Activated CD8-positive, alpha-beta memory T cell treated with anti-CD3 and anti-CD28 coated beads, Interleukin-2, amount 50 U/mL, for 1 hour (primary cell): ENCODE results near the gene KCNK6.
"Not testable (repeated sequence)": the region's sequence is repeated elsewhere in the genome, so short reads cannot be mapped to it uniquely, and the experiment has no call there.

Experiments
- DNase-seq: peaks from one replicate; pipeline ENCODE4 v3.0.0-alpha.2; 2020; ENCODE audit errors: extremely low read depth

The KCNK6 gene

DNA sequence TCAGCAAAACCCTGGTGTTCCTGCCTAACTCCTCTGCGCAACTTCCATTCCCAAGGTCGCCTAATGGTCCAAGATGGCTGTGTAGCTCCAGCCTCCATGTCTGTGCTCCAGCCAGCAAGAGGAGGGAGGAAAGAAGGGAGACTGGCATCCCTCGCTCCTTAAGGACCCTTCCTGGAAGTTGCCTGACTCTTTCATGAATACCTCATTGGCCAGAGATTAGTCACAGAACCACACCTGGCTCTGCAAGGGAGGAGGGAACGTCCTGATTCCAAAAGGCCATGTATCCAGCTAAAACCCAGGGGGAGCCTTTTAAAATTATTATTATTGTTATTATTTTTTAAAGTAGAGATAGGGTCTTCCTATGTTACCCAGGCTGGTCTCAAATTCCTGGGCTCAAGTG lies 4.8 kb downstream of the KCNK6 start:
- DNase-seq = no peak

GRCh38 chr19:38326591-38326990 lies 6.9 kb downstream of the KCNK6 start:
- no peak for DNase-seq

GRCh38 chr19:38329651-38330050 lies 10.0 kb downstream of the KCNK6 start:
- DNase-seq = no peak

DNA sequence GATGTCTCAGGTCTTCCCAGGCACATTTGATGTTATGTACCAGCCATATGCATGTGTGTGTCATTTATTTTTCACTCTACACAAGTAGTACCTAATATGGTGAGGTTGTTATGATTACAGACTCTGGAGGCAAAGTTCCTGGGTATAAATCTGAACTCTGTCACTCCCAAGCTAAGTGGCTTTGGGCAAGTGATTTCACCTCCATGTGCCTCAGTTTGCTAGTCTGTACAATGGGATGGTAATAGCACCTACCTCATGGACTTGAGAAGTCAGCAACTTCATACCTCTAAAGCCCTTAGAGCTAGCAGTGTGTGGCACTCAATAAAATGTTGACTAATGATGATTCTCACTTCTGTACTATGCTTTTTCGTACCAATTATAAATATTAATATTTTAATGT lies 12.1 kb downstream of the KCNK6 start:
- DNase-seq = no peak

DNA sequence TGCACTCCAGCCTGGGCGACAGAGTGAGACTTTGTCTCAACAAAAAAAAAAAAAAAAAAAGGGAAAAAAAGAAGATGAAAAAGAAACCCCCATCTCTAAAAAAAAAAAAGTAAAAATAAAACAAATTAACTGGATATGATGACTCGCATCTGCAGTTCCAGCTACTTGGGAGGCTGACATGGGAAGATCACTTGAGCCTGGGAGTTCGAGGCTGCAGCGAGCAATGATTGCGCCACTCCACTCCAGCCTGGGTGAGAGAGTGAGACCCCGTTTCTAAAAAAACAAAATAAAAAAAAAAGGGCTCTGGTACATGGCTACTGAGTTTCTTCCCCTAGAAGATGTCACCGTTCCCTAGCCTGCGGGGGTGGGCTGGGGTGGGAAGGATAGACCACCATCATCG lies 13.6 kb downstream of the KCNK6 start:
- no peak for DNase-seq

- DNase-seq = peak; percentile 84
These were observed 16.4 kb downstream of the KCNK6 start for GRCh38 chr19:38335949-38336637.

- peak; percentile 80 for DNase-seq
These were observed 17.2 kb downstream of the KCNK6 start for GRCh38 chr19:38336638-38337359.

DNA sequence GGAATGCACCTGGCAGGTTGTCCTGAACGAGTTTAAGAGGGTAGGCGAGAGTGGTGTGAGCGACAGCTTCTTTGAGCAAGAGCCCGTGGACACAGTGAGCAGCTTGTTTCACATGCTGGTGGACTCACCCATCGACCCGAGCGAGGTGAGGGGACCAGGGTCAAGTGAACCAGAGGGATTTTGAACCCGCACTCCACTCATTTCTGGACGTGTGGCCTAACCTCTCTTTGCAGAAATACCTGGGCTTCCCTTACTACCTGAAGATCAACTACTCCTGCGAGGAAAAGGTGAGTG lies 17.7 kb downstream of the KCNK6 start:
- DNase-seq = no peak

GRCh38 chr19:38339011-38339410 lies 19.4 kb downstream of the KCNK6 start:
- DNase-seq = not testable (repeated sequence)

DNA sequence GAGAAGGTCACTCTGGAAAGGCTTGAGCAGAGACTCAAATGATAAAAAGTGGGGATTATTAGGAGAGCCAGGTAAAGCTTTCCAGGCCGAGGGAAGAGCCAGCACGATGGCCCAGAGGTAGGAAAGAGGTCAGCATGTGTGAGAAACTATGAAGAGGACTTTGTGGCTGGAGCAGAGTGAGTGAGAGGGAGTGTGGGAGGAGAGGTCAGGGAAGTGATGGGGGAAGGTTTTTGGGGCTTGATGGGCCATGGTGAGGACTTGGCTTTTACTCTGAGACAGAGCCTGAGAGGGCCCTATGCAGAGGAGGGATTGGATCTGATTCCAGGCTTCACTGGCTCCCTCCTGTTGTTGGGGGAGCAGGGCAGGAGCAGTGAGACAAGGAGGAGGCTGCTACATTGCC lies 21.3 kb downstream of the KCNK6 start:
- no peak for DNase-seq

DNA sequence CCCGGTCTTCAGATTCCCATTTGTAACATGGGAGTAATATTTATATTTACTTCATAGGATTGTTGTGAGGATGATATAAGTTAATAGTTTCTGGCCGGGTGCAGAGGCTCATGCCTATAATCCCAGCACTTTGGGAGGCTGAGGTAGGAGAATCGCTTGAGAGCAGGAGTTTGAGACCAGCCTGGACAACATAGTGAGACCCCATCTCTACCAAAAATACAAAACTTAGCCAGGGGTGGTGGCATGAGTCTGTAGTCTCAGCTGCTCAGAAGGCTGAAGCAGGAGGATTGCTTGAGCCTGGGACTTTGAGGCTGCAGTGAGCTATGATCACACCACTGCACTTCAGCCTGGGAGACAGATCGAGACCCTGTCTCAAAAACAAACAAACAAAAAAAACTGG lies 27.2 kb downstream of the KCNK6 start:
- no peak for DNase-seq

DNA sequence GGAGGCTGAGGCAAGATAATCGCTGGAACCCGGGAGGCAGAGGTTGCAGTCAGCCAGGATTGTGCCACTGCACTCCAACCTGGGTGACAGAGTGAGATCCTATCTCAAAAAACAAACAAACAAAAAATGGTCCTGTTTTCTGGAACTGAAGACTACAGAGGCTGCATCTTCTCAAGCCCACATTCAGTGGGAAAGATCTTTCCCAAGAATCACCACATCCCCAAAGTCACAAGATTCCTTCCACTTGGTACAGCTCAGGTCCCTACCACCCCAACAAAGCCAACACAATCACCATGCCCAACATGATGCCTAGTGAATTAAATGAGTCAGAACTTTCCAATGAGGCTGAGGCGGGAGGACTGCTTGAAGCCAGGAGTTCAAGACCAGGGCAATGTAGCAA lies 31.2 kb downstream of the KCNK6 start:
- DNase-seq = no peak

DNA sequence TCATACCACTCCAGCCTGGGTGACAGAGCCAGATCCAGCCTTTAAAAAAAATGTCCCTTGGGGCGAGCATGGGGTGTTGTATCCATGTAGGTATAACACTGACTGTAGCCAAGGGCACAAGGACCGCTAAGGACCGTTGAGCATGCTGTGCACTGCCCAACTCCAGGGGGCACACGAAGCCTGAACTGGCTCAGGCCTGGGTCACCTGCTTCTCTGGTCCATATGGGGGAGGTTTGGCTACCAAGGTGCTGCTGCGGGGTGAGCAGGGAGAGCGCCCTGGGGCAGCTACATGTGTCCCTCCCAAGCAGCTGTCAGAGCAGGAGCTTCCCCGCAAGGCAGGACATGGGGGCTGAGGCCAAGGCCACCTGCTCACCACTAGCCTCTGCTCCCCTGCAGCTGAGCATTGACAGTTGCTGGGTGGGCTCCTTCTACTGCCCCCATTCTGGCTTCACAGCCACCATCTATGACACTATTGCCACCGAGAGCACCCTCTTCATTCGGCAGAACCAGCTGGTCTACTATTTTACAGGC lies 32.3 kb downstream of the KCNK6 start:
- DNase-seq = no peak

GRCh38 chr19:38352611-38353010 lies 33.0 kb downstream of the KCNK6 start:
- DNase-seq = no peak

- no peak for DNase-seq
These were observed 36.4 kb downstream of the KCNK6 start for GRCh38 chr19:38355728-38356725.

DNA sequence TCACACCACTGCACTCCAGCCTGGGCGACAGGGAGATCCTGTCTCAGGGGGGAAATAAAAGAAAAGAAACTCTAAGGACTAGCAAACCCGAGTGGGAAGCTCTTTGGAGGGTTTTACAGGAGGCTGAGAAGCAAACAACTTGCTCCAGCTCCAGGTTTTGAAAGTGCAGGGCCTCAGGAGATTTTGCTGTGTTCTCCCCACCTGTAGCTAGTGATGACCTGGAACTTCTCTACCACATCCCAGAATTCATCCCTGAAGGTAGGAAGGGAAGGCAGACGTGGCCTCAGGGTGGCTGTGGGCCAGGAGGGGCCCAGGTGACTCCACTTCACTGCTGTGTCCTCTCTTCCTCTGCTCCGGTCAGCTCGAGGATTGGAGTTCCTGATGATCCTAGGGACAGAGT lies 38.4 kb downstream of the KCNK6 start:
- DNase-seq = no peak

GRCh38 chr19:38359242-38360021 lies 39.8 kb downstream of the KCNK6 start:
- no peak for DNase-seq

GRCh38 chr19:38360351-38360750 lies 40.7 kb downstream of the KCNK6 start:
- DNase-seq = no peak

DNA sequence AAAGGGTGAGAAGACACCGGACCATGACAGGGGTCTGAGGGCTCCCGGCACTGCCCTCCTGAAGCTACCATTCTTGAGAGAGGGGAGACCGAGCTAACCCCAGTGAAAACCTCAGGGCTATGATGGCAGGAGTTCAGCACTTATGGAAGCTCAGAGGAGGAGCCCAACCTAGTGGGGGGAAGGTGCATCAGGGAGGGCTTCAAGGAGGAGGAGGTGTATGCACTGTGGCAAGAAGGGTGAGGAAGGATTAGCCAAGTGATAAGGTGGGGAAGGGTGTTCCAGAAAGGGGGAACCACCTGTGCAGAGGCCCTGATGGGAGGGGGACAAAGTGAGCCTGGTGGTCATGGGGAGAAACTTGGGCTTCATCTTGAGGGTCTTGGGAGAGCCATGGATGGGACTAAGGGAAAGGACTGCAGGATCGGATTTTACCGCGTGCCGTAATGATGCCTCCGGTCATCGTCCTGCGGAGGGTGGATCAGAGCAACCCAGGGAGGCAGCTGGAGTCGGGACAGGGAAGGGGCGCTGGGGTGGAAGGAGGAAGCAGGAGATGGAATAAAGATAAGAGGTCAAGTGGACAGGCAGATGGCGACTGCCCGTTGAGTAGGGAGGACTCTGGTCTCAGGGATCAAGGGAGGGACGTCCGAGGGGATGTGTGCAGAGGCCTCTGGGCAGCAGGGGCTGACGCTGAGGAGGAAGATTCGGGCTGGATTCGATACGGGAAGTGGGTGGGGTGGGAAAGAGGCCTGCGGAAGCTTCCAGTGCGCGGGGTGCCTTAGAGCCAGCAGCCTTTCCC lies 41.4 kb downstream of the KCNK6 start:
- DNase-seq = no peak

- DNase-seq = no peak
These were observed 42.0 kb downstream of the KCNK6 start for GRCh38 chr19:38361633-38362075.
